ENCODE data around the gene HEXIM2. TPM values are rescaled to one million over a fixed set of nuclear protein-coding genes. Genes with fewer than 3 reads are reported as not detected.

The HEXIM2 gene
- total RNA-seq, 1 donor from 2014 or later: 2.6 TPM

Other genes with a start within 250 kb of the HEXIM2 start
- gene GFAP, start 246.4 kb upstream of the HEXIM2 start, total RNA-seq: not detected in 2 replicates
- gene KIF18B, start 214.1 kb upstream of the HEXIM2 start, total RNA-seq: 0.60 and 1.3 TPM in 2 replicates
- under 0.01 TPM in 1 of 2 replicates, not detected in the other for gene C1QL1, start 193.6 kb upstream of the HEXIM2 start, total RNA-seq
- 15.5 and 22.4 TPM in 2 replicates for gene DCAKD, start 110.2 kb upstream of the HEXIM2 start, total RNA-seq
- gene NMT1, start 100.6 kb upstream of the HEXIM2 start, total RNA-seq: 42.5 and 61.3 TPM in 2 replicates
- gene PLCD3, start 29.4 kb upstream of the HEXIM2 start, total RNA-seq: 10.9 and 12.3 TPM in 2 replicates
- 3.2 and 3.3 TPM in 2 replicates for gene ACBD4, start 26.2 kb upstream of the HEXIM2 start, total RNA-seq
- gene HEXIM1, start 13.4 kb upstream of the HEXIM2 start, total RNA-seq: 4.8 and 7.1 TPM in 2 replicates
- gene FMNL1, start 60.0 kb downstream of the HEXIM2 start, total RNA-seq: 0.65 and 0.79 TPM in 2 replicates
- gene SPATA32, start 100.2 kb downstream of the HEXIM2 start, total RNA-seq: not detected in 2 replicates
- 1.1 and 1.8 TPM in 2 replicates for gene MAP3K14, start 155.1 kb downstream of the HEXIM2 start, total RNA-seq

Data from lung microvascular endothelial cell (primary cell).